ENCODE results near the gene ELF1. TPM values are rescaled to one million over a fixed set of nuclear protein-coding genes. Genes with fewer than 3 reads are reported as not detected.

ELF1 gene
- total and polyA plus RNA-seq, 2 experiments from 2014 or later = 7.0 to 12.7 TPM

DNA sequence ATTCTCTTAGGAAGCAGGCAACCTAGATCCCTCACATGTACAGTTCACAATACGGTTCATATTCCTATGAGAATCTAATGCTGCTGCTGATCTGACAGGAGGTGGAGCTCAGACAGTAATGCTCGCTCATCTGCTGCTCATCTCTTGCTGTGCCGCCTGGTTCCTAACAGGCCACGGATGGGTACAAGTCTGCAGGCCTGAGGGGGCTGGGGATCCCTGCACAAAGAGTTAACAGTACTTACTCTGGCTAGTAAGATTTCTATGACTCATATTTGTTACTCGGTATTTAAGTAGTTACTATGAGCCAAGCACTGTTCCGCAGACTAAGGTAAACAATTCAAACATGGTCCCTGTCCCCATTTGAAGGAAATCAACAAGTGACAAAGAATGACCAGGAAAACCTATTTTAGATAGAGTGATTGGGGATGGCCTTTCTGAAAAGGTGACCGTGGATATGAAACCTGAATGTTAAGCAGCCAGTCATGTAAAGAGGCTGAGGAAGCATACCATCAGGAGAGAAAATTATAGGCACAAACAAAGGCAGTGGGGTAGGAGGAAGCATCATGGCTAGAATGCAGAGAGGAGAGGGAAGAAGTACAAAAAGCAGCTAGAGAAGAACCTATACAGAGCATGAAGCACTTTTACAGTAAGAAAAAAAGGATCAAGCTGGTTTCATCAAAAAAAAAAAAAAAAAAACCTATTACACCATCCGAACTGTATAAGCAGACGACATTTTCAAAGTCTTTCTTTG is 21.6 kb upstream of the ELF1 start:
- TF ChIP-seq CREB1 (CRISPR knock-in tag; IDR thresholded peaks at IDR 0.05; ENCODE audit: low read depth) (no peak), NANOG (IDR thresholded peaks at IDR 0.05; ENCODE audit: borderline replicate concordance) (no peak)
- ATAC-seq = no peak

DNA sequence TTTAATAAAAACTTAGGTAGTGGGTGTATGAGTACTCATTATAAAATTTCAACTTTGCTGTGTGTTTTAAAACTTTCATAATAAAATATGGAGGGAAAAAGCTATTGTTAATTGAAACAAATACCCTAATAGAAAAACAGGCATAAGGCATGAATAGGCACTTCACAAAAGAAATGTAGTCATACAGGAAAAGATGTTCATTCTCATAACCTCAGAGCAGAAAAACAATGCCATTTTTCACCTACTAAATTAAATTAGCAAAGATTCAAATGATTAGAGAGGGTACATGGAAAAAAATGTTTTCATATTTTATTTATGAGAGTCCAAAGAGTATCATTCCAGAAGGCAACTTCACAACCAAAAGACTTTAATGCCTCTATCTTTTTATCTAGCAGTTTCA is 20.6 kb upstream of the ELF1 start:
- H3K4me2 ChIP-seq = no peak overlapping the region
- H3K4me1 ChIP-seq (ENCODE audit: insufficient read depth) = no peaks in the 10 kb centered on the region
- H3F3A ChIP-seq (replicated peaks; ENCODE audit: low read depth) = no peaks in the 10 kb centered on the region
- Mint-ChIP-seq H3K27ac (no peak overlapping the region), H3K4me1 (peaks cover 7% of the 10 kb centered on the region), H3K9me3 (peaks cover 26% of the 10 kb centered on the region), H3K36me3 (ENCODE audit: low read depth) (peaks cover 7% of the 10 kb centered on the region; the same call in 1 of the 3 replicates), H3K4me3 (no peak overlapping the region), H3K27me3 (ENCODE audit: insufficient read depth, low read depth, poor library complexity) (no peaks in the 10 kb centered on the region)
- H3K9me2 ChIP-seq (ENCODE audit: insufficient read depth) = no peaks in the 10 kb centered on the region
- H2AFZ ChIP-seq = no peak overlapping the region
- no peaks in the 10 kb centered on the region for H3K36me3 ChIP-seq (ENCODE audit: insufficient read depth)
- H4K20me1 ChIP-seq (replicated peaks; ENCODE audit: insufficient read depth) = no peaks in the 10 kb centered on the region
- H3K27ac ChIP-seq (ENCODE audit: low read depth) = no peak overlapping the region
- DNase-seq (ENCODE audit: low spot score) = no peak
- no peak overlapping the region for H3K4me3 ChIP-seq
- no peak for ATAC-seq
- 0 out of 2 replicates have a peak, but pooled peaks cover 7% of the 10 kb centered on the region for H3K79me2 ChIP-seq (replicated peaks; ENCODE audit: insufficient read depth)
- no peaks in the 10 kb centered on the region for H3K27me3 ChIP-seq (ENCODE audit: insufficient read depth)
- TF ChIP-seq STAT1 (IDR thresholded peaks at IDR 0.05; ENCODE audit: unreplicated experiment) = no peak
- TF ChIP-seq NANOG (IDR thresholded peaks at IDR 0.05; ENCODE audit: borderline replicate concordance) = no peak
- no peak for TF ChIP-seq POLR2AphosphoS5 (IDR thresholded peaks at IDR 0.05; ENCODE audit: low read depth)
- no peak for TF ChIP-seq CREB1 (CRISPR knock-in tag; IDR thresholded peaks at IDR 0.05; ENCODE audit: low read depth)
- TF ChIP-seq, protein P1, sequence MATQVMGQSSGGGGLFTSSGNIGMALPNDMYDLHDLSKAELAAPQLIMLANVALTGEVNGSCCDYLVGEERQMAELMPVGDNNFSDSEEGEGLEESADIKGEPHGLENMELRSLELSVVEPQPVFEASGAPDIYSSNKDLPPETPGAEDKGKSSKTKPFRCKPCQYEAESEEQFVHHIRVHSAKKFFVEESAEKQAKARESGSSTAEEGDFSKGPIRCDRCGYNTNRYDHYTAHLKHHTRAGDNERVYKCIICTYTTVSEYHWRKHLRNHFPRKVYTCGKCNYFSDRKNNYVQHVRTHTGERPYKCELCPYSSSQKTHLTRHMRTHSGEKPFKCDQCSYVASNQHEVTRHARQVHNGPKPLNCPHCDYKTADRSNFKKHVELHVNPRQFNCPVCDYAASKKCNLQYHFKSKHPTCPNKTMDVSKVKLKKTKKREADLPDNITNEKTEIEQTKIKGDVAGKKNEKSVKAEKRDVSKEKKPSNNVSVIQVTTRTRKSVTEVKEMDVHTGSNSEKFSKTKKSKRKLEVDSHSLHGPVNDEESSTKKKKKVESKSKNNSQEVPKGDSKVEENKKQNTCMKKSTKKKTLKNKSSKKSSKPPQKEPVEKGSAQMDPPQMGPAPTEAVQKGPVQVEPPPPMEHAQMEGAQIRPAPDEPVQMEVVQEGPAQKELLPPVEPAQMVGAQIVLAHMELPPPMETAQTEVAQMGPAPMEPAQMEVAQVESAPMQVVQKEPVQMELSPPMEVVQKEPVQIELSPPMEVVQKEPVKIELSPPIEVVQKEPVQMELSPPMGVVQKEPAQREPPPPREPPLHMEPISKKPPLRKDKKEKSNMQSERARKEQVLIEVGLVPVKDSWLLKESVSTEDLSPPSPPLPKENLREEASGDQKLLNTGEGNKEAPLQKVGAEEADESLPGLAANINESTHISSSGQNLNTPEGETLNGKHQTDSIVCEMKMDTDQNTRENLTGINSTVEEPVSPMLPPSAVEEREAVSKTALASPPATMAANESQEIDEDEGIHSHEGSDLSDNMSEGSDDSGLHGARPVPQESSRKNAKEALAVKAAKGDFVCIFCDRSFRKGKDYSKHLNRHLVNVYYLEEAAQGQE (IDR thresholded peaks at IDR 0.05; ENCODE audit: unreplicated experiment) = no peak
- no peak for TF ChIP-seq ZNF331 (CRISPR knock-in tag; IDR thresholded peaks at IDR 0.05; ENCODE audit: low read depth)
- TF ChIP-seq, protein P2, sequence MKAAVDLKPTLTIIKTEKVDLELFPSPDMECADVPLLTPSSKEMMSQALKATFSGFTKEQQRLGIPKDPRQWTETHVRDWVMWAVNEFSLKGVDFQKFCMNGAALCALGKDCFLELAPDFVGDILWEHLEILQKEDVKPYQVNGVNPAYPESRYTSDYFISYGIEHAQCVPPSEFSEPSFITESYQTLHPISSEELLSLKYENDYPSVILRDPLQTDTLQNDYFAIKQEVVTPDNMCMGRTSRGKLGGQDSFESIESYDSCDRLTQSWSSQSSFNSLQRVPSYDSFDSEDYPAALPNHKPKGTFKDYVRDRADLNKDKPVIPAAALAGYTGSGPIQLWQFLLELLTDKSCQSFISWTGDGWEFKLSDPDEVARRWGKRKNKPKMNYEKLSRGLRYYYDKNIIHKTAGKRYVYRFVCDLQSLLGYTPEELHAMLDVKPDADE (IDR thresholded peaks at IDR 0.05) = no peak
- TF ChIP-seq EZH2 (IDR thresholded peaks at IDR 0.05; ENCODE audit: low read depth, unreplicated experiment) = no peak
- TF ChIP-seq EZH2phosphoT487 (IDR thresholded peaks at IDR 0.05; ENCODE audit: unreplicated experiment) = no peak
- TF ChIP-seq, protein P3, sequence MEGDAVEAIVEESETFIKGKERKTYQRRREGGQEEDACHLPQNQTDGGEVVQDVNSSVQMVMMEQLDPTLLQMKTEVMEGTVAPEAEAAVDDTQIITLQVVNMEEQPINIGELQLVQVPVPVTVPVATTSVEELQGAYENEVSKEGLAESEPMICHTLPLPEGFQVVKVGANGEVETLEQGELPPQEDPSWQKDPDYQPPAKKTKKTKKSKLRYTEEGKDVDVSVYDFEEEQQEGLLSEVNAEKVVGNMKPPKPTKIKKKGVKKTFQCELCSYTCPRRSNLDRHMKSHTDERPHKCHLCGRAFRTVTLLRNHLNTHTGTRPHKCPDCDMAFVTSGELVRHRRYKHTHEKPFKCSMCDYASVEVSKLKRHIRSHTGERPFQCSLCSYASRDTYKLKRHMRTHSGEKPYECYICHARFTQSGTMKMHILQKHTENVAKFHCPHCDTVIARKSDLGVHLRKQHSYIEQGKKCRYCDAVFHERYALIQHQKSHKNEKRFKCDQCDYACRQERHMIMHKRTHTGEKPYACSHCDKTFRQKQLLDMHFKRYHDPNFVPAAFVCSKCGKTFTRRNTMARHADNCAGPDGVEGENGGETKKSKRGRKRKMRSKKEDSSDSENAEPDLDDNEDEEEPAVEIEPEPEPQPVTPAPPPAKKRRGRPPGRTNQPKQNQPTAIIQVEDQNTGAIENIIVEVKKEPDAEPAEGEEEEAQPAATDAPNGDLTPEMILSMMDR (conservative IDR thresholded peaks at IDR 0.05; ENCODE audit: low read depth in 2 of 2) = no peak
- TF ChIP-seq JUNB (IDR thresholded peaks at IDR 0.05; ENCODE audit: unreplicated experiment) = no peak

More for the DNA sequence above, 21.6 kb upstream of the ELF1 start:
- no peak overlapping the region for H3K27ac Mint-ChIP-seq
- Histone ChIP-seq H3K27ac (ENCODE audit: low read depth) (no peak overlapping the region), H3K27me3 (ENCODE audit: insufficient read depth) (no peaks in the 10 kb centered on the region), H4K20me1 (replicated peaks; ENCODE audit: insufficient read depth) (no peaks in the 10 kb centered on the region), H2AFZ (no peak overlapping the region), H3K9me2 (ENCODE audit: insufficient read depth) (no peaks in the 10 kb centered on the region), H3K4me3 (no peak overlapping the region), H3K4me2 (no peak overlapping the region), H3F3A (replicated peaks; ENCODE audit: low read depth) (no peaks in the 10 kb centered on the region), H3K36me3 (ENCODE audit: insufficient read depth) (no peaks in the 10 kb centered on the region), H3K79me2 (replicated peaks; ENCODE audit: insufficient read depth) (0 out of 2 replicates have a peak, but pooled peaks cover 7% of the 10 kb centered on the region), H3K4me1 (ENCODE audit: insufficient read depth) (no peaks in the 10 kb centered on the region)
- peaks cover 35% of the 10 kb centered on the region for H3K9me3 Mint-ChIP-seq
- no peak overlapping the region for H3K4me3 Mint-ChIP-seq
- no peaks in the 10 kb centered on the region for H3K27me3 Mint-ChIP-seq (ENCODE audit: insufficient read depth, low read depth, poor library complexity)
- no peaks in the 10 kb centered on the region for H3K4me1 Mint-ChIP-seq
- DNase-seq (ENCODE audit: low spot score) = no peak
- peaks cover 7% of the 10 kb centered on the region; the same call in 2 of the 3 replicates for H3K36me3 Mint-ChIP-seq (ENCODE audit: low read depth)
